IPS-20b (cell line): ENCODE results near the gene TLE2.
"Not testable (repeated sequence)": the region's sequence is repeated elsewhere in the genome, so short reads cannot be mapped to it uniquely, and the experiment has no call there.

Experiments used
- H3K27ac ChIP-seq: one replicate; pipeline ENCODE4 v1.5.1; 2013; ENCODE audit warnings: low read length
- H3K27me3 ChIP-seq: 2 replicates; pipeline ENCODE4 v1.6.1; 2013; ENCODE audit warnings: mild to moderate bottlenecking, low read length, inconsistent platforms; ENCODE audit not compliant: insufficient read depth
- H3K36me3 ChIP-seq: 2 replicates; pipeline ENCODE4 v1.6.1; 2013; ENCODE audit warnings: low read depth, mild to moderate bottlenecking, inconsistent platforms, low read length, moderate library complexity; ENCODE audit not compliant: insufficient read depth
- H3K4me1 ChIP-seq: 2 replicates; pipeline ENCODE4 v1.6.1; 2013; ENCODE audit warnings: mild to moderate bottlenecking, control low read depth, inconsistent platforms, low read length, moderate library complexity; ENCODE audit not compliant: insufficient read depth
- H3K4me3 ChIP-seq: 2 replicates; pipeline ENCODE4 v1.5.1; 2013; ENCODE audit warnings: mild to moderate bottlenecking, low read length, inconsistent platforms
- H3K9ac ChIP-seq: 2 replicates; pipeline ENCODE4 v1.6.1; 2013; ENCODE audit warnings: low read depth, mild to moderate bottlenecking, inconsistent platforms, low read length, moderate library complexity
- H3K9me3 ChIP-seq: 2 replicates; pipeline ENCODE4 v1.6.1; 2013; ENCODE audit warnings: mild to moderate bottlenecking, low read depth, low read length, inconsistent platforms; ENCODE audit not compliant: insufficient read depth

The TLE2 gene

DNA sequence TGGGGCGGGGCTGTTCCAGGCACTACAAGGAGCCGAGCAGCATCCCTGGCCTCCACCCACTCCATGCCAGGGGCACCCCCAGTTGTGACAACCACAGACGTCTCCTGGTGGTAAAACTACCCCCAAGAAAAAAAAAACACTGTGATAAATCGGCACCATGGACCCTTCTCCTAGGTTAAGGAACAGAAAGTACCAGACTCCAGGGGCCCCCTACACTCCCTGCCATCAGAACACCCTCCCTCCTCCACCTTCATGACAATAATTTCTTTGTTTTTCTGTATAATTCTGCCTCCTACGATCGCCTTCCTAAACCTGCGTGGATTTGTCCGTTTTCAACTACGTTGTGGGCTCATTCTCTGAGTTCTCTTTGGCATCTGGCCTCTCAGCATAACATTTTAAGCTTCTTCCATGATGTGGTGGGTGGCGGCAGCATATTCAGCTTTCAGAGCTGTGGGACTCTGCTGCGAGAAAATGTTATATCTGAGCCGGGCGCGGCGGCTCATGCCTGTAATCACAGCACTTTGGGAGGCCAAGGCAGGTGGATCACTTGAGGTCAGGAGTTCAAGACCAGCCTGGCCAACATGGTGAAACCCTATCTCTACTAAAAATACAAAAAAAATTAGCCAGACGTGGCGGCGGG lies 8.6 kb downstream of the TLE2 start:
- peaks cover 5% of the 10 kb centered on the region for H3K4me1 ChIP-seq

DNA sequence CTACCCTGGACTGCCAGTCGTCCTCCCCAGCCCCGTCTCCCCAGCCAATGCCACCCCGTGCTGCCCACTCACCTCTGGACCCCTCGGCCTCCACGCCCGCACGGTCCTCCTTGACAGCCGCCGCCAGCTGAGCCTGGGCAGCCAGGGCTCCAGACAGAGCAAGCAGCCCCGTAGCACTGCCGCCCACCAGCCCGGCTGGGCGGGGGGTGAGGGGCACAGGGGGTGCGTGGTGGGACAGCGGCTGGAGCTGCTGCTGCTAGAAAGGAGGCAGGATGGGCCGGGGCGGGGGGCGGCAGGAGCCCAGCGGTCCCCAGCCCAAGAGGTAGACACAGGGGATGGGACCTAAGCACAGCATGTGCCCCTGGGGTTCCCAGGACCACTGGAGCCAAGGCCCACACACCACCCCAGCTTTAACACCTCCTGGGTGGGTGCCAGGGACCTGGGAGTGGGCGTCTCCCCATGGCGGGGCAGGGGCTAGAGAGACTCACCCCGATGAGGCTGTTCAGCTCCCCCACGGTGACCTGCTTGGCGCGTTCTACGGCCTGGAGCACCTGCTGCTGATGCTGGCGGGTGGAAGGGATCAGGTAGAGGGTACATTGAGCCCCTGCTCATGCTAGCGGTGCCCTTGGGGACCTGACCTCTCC lies 9.7 kb downstream of the TLE2 start:
- H3K9ac ChIP-seq, result no peak overlapping the region
- H3K4me3 ChIP-seq, result no peak overlapping the region
- H3K36me3 ChIP-seq, result no peaks in the 10 kb centered on the region
- H3K9me3 ChIP-seq, result no peaks in the 10 kb centered on the region
- H3K27me3 ChIP-seq, result peaks cover 13% of the 10 kb centered on the region
- H3K27ac ChIP-seq, result no peak overlapping the region
- no peaks in the 10 kb centered on the region for H3K4me1 ChIP-seq

More for the DNA sequence above, 8.6 kb downstream of the TLE2 start:
- no peak overlapping the region for H3K9ac ChIP-seq
- no peak overlapping the region for H3K27ac ChIP-seq
- no peaks in the 10 kb centered on the region for H3K36me3 ChIP-seq
- H3K4me3 ChIP-seq, result no peak overlapping the region
- peaks cover 24% of the 10 kb centered on the region for H3K27me3 ChIP-seq
- H3K9me3 ChIP-seq, result no peaks in the 10 kb centered on the region

DNA sequence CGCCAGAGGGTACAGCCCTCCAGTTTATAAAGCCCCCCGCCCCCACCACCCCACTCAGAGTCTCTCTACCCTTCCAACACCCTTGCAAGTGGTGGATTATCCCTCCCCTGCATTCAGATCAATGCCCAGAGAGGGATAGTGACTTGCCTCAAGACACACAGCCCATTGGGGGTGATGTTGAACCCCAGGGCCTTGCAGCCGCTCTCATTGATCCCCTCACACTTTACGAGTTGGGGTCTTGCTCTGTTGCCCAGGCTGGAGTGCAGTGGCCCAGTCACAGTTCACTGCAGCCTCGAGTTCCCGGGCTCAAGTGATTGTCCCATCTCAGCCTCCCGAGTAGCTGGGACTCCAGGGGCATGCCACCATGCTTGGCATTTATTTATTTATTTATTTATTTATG lies 11.2 kb downstream of the TLE2 start:
- no peaks in the 10 kb centered on the region; the same call in 1 of the 2 replicates for H3K27me3 ChIP-seq
- no peaks in the 10 kb centered on the region for H3K9me3 ChIP-seq
- H3K4me3 ChIP-seq, result no peak overlapping the region

DNA sequence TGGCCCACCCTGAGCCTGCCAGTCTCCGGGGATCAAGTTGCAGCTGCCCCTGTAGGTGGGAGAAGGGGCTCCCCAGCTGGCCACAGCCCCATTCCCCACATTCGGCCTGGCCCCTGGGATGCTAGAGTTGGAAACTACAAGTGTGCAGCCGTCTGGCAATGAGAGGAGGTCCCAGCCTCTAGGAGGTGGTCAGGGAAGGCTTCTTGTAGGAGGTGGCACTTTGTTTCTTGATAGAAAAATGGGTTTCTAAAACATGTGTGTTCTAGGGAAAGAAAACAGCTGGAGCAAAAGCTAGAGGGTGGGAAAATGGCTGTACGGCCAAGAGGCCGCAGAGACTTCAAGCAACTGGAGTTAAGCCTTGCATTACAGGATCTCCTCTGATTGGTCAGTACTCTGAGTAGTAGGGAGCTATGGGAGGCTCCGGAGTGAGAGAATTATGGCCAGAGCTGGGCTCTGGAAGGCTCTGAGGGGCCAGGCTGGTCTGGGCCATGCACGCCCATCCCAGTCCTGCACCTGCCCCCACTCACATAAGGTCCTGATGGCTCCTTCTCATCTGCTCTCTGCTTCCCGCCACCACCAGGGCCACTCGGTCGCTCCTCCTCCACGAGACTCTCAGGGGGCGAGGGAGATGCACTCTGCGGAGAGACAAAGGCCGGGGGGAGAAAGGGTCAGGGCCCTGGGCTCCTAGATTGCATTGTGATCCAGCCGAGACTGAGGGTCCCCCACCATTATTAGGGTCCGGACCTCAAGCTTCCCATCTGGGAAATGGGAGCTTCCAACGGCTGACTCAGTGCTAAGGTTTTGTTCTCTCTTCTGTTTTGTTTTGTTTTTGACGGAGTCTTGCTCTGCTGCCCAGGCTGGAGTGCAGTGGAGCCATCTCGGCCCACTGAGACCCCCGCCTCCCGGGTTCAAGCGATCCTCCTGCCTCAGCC lies 13.7 kb downstream of the TLE2 start:
- H3K27ac ChIP-seq, result no peak overlapping the region
- H3K4me3 ChIP-seq, result no peak overlapping the region
- no peaks in the 10 kb centered on the region for H3K36me3 ChIP-seq
- no peaks in the 10 kb centered on the region; the same call in 1 of the 2 replicates for H3K27me3 ChIP-seq
- H3K9ac ChIP-seq, result no peak overlapping the region
- no peaks in the 10 kb centered on the region for H3K4me1 ChIP-seq
- no peaks in the 10 kb centered on the region for H3K9me3 ChIP-seq

More for the DNA sequence above, 11.2 kb downstream of the TLE2 start:
- Histone ChIP-seq H3K36me3 (no peaks in the 10 kb centered on the region), H3K27ac (no peak overlapping the region), H3K4me1 (no peaks in the 10 kb centered on the region), H3K9ac (no peak overlapping the region)

DNA sequence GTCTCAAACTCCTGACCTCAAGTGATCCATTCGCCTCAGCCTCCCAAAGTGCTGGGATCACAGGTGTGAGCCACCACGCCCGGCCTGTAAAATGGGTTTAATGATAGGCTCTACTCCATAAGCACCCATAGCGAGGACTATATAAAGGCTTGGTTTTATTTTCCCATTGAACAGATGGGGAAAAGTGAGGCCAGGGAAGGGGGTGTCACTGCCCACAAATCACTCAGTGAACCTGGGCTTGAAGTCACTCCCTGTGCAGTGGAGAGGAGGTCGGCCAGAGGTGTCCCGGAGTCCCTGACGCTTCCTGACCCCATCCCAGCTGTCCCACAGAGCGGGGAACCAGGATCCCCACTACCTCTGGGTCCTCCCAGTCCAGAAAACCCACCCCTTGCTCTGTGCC lies 14.9 kb downstream of the TLE2 start:
- H3K9me3 ChIP-seq, result no peaks in the 10 kb centered on the region
- H3K4me1 ChIP-seq, result no peaks in the 10 kb centered on the region
- H3K27ac ChIP-seq, result no peak overlapping the region
- H3K4me3 ChIP-seq, result no peak overlapping the region
- no peaks in the 10 kb centered on the region for H3K27me3 ChIP-seq
- no peaks in the 10 kb centered on the region for H3K36me3 ChIP-seq
- no peak overlapping the region for H3K9ac ChIP-seq

DNA sequence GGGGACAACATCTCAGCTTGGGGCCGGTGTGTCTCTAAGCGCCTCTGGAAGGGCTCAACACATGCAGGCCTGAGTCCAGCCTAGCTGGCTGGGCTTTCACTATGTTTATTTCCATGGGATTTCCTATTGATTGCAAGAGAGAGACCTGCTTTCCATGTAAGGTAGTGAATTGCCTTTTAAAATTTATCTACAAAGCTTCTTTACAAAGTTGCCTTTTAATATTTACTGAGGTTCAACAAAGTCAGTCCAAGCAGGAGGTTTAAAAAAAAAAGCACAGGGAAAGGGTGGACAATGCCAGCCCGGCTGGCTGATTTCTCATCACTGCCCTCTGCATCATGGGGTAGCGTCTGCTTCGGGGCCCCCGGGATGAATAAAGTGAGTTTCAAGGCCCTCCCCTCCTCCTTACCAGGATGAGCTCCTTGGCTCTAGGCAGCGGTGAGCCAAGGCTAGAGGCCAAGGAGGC lies 15.8 kb downstream of the TLE2 start:
- Histone ChIP-seq H3K9me3 (no peaks in the 10 kb centered on the region), H3K36me3 (no peaks in the 10 kb centered on the region), H3K27me3 (no peaks in the 10 kb centered on the region), H3K27ac (no peak overlapping the region), H3K4me1 (no peaks in the 10 kb centered on the region), H3K9ac (no peak overlapping the region), H3K4me3 (no peak overlapping the region)

DNA sequence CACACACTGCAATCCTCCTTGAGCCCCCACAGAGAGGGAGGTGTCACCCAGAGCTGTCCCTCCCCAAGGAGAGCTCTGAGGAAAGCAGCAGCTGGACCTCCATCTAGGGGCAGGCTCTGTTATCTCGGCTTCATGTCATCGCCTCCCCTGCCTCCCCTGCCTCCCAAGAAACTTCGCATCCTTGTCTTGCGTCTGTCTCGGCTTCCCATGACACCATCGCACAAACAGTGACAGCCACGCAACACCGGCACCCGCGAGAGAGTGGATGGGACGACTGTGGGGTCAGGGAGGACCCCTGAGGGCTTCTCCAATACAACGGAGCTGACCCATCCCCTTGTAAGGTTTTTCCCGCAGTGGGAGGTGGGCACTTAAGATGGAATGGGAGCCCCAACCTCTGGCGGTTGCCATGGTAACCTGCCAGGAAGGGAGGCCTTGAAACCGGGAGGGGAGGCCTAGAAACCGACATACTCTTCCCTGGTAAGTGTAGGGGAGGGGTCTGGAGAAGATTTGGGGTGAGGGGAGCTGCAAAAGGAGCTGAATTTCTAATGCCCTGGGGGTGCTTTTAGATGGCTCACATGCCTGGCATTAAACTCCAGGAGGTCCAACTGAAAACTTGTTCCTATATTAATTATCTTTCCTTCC lies 16.3 kb downstream of the TLE2 start:
- H3K27ac ChIP-seq, result no peak overlapping the region
- no peaks in the 10 kb centered on the region for H3K4me1 ChIP-seq
- no peaks in the 10 kb centered on the region for H3K27me3 ChIP-seq
- no peaks in the 10 kb centered on the region for H3K9me3 ChIP-seq
- H3K4me3 ChIP-seq, result no peak overlapping the region
- H3K36me3 ChIP-seq, result no peaks in the 10 kb centered on the region
- H3K9ac ChIP-seq, result no peak overlapping the region

DNA sequence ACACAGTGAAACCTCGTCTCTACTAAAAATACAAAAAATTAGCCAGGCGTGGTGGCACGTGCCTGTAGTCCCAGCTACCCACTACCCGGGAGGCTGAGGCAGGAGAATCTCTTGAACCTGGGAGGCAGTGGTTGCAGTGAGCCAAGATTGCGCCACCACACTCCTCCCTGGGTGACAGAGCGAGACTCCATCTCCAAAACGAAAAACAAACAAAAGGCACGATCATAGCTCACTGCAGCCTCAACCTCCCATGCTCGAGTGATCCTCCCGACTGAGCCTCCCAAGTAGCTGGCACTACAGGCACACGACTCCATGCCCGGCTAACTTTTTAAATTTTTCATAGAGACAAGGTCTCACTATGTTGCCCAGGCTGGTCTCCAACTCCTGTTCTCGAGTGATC lies 17.0 kb downstream of the TLE2 start:
- H3K9me3 ChIP-seq, H3K4me3 ChIP-seq, H3K27ac ChIP-seq, H3K9ac ChIP-seq, H3K27me3 ChIP-seq, H3K4me1 ChIP-seq, H3K36me3 ChIP-seq: not testable (repeated sequence)

DNA sequence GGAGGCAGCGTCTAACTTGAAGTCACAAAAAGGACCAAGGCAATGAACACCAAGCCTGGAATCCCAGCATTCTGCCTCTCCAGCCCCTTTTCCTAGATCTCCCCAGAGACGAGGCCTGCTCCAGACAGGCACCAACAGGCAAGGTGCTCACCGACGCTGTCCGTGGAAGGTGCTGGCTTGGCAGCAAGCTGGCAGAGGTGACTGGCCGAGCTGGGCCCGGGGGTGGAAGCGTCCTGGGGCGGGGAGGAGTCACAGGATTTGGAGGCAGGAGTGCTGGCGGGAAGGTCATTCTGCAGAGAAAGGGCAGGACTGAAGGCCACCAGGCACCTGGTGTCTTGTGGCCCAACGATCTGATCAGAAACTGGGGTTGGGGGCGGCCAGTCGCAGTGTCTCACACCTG lies 18.2 kb downstream of the TLE2 start:
- Histone ChIP-seq H3K4me3 (no peak overlapping the region), H3K27ac (no peak overlapping the region), H3K36me3 (no peaks in the 10 kb centered on the region), H3K27me3 (no peaks in the 10 kb centered on the region), H3K9me3 (no peaks in the 10 kb centered on the region), H3K9ac (no peak overlapping the region), H3K4me1 (no peaks in the 10 kb centered on the region)

DNA sequence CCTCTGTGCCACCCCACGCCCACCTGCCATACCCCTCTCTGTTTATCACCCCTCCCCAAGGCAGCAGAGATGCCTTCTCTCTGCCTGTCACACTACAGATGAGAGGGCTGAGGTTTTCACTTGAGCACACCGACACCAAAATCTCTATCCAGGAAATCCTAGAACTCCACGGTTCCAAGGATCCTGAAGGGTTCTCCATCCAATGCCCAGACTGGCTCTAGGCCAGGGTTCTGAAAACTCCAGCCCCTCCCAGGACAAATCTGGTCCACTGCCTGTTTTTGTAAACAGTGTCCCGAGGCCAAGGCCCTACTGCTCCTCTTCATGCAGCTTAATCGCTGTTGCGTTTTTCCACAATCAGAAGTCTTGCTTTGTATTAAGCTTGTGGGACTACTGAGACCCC lies 20.1 kb downstream of the TLE2 start:
- no peaks in the 10 kb centered on the region for H3K4me1 ChIP-seq
- H3K9ac ChIP-seq, result no peak overlapping the region
- no peaks in the 10 kb centered on the region for H3K36me3 ChIP-seq
- no peak overlapping the region for H3K27ac ChIP-seq
- H3K9me3 ChIP-seq, result no peaks in the 10 kb centered on the region
- no peak overlapping the region for H3K4me3 ChIP-seq
- no peaks in the 10 kb centered on the region for H3K27me3 ChIP-seq

DNA sequence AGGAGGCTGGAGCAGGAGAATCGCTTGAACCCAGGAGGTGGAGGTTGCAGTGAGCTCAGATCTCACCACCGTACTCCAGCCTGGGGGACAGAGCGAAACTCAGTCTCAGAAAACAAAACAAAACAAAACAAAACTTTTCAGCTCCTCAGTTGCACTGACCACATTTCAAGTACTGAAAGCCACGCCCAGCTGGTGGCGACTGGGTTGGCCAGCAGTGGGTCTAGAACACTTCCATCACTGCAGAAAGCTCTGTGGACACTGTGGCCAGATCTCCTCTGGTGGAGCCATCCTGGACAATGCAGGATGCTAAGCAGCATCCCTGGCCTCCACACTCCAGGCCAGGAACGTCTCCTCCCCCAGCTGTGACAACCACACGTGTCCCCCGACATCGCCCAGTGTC lies 21.1 kb downstream of the TLE2 start:
- H3K27ac ChIP-seq, result no peak overlapping the region
- H3K4me1 ChIP-seq, result no peaks in the 10 kb centered on the region
- H3K4me3 ChIP-seq, result no peak overlapping the region
- no peaks in the 10 kb centered on the region for H3K9me3 ChIP-seq
- no peaks in the 10 kb centered on the region for H3K36me3 ChIP-seq
- no peaks in the 10 kb centered on the region for H3K27me3 ChIP-seq
- no peak overlapping the region for H3K9ac ChIP-seq
